Adrenal gland (tissue), 5 donors: ENCODE data around the gene TGFBR1.

Source experiments
- POLR2A ChIP-seq, 2 donors: fragments of 450-650 bp; IDR thresholded peaks; one replicate each; pipeline ENCODE4 v1.6.1; 2017; ENCODE audit warnings: antibody characterized with exemption in 2 of 2, mild to moderate bottlenecking in 2 of 2, moderate library complexity in 1 of 2
- TF ChIP-seq, protein P1 (sequence below), 6 experiments: fragments of 450-650 bp in 4 of 6; fragments of 200-600 bp in 2 of 6; sonication (generic) in 1 of 6; IDR thresholded peaks; 1 replicate in 5 of 6; 2 replicates in 1 of 6; pipeline versions ENCODE4 v1.5.1 to v1.8.0; 2016 to 2021; ENCODE audit warnings: antibody characterized with exemption in 6 of 6, mild to moderate bottlenecking in 2 of 6, moderate library complexity in 1 of 6
- donor health status: DM: no; HTN: no; CAD: no.

DNA sequence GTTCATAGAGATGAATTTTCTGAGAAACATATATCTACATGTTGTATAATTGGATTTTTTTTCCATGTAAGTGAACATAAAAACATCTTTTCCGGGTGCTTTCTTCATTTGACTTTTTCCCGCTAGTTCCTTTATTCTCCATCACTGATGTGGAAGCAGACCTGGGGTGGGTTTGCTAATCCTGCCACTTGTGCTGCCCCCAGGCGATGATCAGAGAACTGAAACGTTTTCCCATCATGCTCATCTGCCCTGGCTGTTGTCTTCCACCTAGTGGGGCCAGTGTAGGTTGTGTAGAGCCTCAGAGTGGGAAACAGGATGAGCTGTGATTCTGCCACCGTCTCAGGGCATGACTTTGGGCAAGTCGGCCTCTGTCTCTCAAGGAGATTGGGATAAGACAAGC lies 34.2 kb upstream of the TGFBR1 start:
- TF ChIP-seq, protein P1, sequence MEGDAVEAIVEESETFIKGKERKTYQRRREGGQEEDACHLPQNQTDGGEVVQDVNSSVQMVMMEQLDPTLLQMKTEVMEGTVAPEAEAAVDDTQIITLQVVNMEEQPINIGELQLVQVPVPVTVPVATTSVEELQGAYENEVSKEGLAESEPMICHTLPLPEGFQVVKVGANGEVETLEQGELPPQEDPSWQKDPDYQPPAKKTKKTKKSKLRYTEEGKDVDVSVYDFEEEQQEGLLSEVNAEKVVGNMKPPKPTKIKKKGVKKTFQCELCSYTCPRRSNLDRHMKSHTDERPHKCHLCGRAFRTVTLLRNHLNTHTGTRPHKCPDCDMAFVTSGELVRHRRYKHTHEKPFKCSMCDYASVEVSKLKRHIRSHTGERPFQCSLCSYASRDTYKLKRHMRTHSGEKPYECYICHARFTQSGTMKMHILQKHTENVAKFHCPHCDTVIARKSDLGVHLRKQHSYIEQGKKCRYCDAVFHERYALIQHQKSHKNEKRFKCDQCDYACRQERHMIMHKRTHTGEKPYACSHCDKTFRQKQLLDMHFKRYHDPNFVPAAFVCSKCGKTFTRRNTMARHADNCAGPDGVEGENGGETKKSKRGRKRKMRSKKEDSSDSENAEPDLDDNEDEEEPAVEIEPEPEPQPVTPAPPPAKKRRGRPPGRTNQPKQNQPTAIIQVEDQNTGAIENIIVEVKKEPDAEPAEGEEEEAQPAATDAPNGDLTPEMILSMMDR (IDR thresholded peaks at IDR 0.05) = no peak
- no peak for TF ChIP-seq POLR2A (IDR thresholded peaks at IDR 0.05)
